Spleen (tissue), 11 donors: ENCODE data around the gene IL17REL. TPM values are rescaled to one million over a fixed set of nuclear protein-coding genes. Genes with fewer than 3 reads are reported as not detected.

ENCODE experiments used
- DNase-seq: peaks from one replicate; pipeline ENCODE4 v3.0.0-alpha.2; 2020
- H3K27ac ChIP-seq, 8 donors: fragments of 200-600 bp; sonication (generic) in 7 of 8; 1 replicate in 4 of 8; 2 replicates in 4 of 8; pipeline versions ENCODE4 v1.5.0 to v1.8.0; 2016 to 2021; ENCODE audit warnings: inconsistent platforms in 4 of 8, mild to moderate bottlenecking in 4 of 8, moderate library complexity in 1 of 8
- H3K27me3 ChIP-seq, 7 donors: fragments of 200-600 bp; sonication (generic) in 6 of 7; replicated peaks in 1 of 7; 1 replicate in 4 of 7; 2 replicates in 3 of 7; pipeline versions ENCODE4 v1.5.0 to v1.8.0; 2016 to 2021; ENCODE audit warnings: inconsistent platforms in 3 of 7, mild to moderate bottlenecking in 1 of 7
- H3K36me3 ChIP-seq, 6 donors: fragments of 200-600 bp; sonication (generic) in 5 of 6; 1 replicate in 4 of 6; 2 replicates in 2 of 6; pipeline versions ENCODE4 v1.5.0 to v1.8.0; 2016 to 2021; ENCODE audit warnings: inconsistent platforms in 2 of 6
- H3K4me1 ChIP-seq, 6 donors: fragments of 200-600 bp; sonication (generic) in 5 of 6; 1 replicate in 3 of 6; 2 replicates in 3 of 6; pipeline versions ENCODE4 v1.5.0 to v1.8.0; 2016 to 2021; ENCODE audit warnings: inconsistent platforms in 3 of 6
- H3K4me3 ChIP-seq, 8 donors: fragments of 200-600 bp; sonication (generic) in 7 of 8; 1 replicate in 4 of 8; 2 replicates in 4 of 8; pipeline versions ENCODE4 v1.5.0 to v1.8.0; 2016 to 2021; ENCODE audit warnings: inconsistent platforms in 4 of 8, mild to moderate bottlenecking in 4 of 8, moderate library complexity in 2 of 8
- H3K9me3 ChIP-seq, 8 donors: fragments of 200-600 bp; sonication (generic) in 7 of 8; 1 replicate in 4 of 8; 2 replicates in 4 of 8; pipeline versions ENCODE4 v1.5.0 to v1.8.0; 2016 to 2021; ENCODE audit warnings: inconsistent platforms in 4 of 8
- CTCF ChIP-seq, 11 experiments: fragments of 200-600 bp in 7 of 11; fragments of 450-650 bp in 4 of 11; sonication (generic) in 4 of 11; IDR thresholded peaks in 8 of 11; conservative IDR thresholded peaks in 3 of 11; 1 replicate in 7 of 11; 2 replicates in 4 of 11; pipeline versions ENCODE4 v1.4.0 to v1.8.0; 2016 to 2021; ENCODE audit warnings: antibody characterized with exemption in 11 of 11, inconsistent platforms in 4 of 11, mild to moderate bottlenecking in 1 of 11
- POLR2A ChIP-seq, 3 donors: fragments of 450-650 bp; IDR thresholded peaks; one replicate each; pipeline ENCODE4 v1.5.1; 2017; ENCODE audit warnings: antibody characterized with exemption in 3 of 3, mild to moderate bottlenecking in 1 of 3
- POLR2AphosphoS5 ChIP-seq, 3 donors: sonication (generic); formaldehyde crosslinking; IDR thresholded peaks; one replicate each; pipeline ENCODE4 v1.5.1; 2017; ENCODE audit warnings: antibody characterized with exemption in 3 of 3
- WGBS, 5 donors: extraction: QIAGEN DNeasy Blood & Tissue Kit in 3 of 5; methylation state at CpG; one replicate each; pipeline versions ENCODE4 v1.1.5 to v1.1.7; 2013 to 2018; 5-methylcytosine and 5-hydroxymethylcytosine counted together
- intact Hi-C: fragments of 100-400 bp; cut with DNase I; formaldehyde crosslinking; loops from one replicate; pipeline ENCODE4 v1.15.0; 2023; ENCODE audit warnings: low total_unique reads
- polyA plus RNA-seq, 3 donors: library from polyadenylated mRNA; stranded (reverse); fragments of 200-250 nt; gene quantifications; one replicate each; pipeline ENCODE4 v1.2.1, GENCODE V29; 2013
- total RNA-seq, 7 donors: library from RNA; depleted of rRNA in 3 of 7; stranded (reverse); fragments of >200 nt in 3 of 7; fragmentation: NEBNext Ultra II Directional in 4 of 7; extraction: Animal tissue kit (Norgen Biotek cat#: 25700) in 4 of 7; gene quantifications; one replicate each; pipeline versions ENCODE4 v1.1.0 to v1.2.1, GENCODE V29; 2016 to 2021
- donor health status: healthy with polysubstance abuse.
- donor health status: DM: no; HTN: no; CAD: no; lungs with moderate emphysema.
- donor health status: DM: no; HTN: no; CAD: no.
- donor health status: Bipolar disorder and iron deficiency.
- donor health status: healthy.
- donor health status: DM: no; HTN: no; CAD: no.
- donor health status: DM: yes; HTN: yes; CAD: no.

Gene IL17REL
- total and polyA plus RNA-seq, 10 donors = 0.21 to 1.9 (median 0.83) TPM

GRCh38 chr22:49950396-49950994, 62.1 kb downstream of the IL17REL start:
- Histone ChIP-seq H3K9me3 (no peaks in the 10 kb centered on the region), H3K27ac (peak overlapping the region in 2 of 8 donors; percentile 87 to 92), H3K4me1 (peaks cover 2 to 67% (median 47%) of the 10 kb centered on the region in 6 donors), H3K36me3 (no peaks in the 10 kb centered on the region), H3K27me3 (no peaks in the 10 kb centered on the region), H3K4me3 (no peak overlapping the region)
- DNase-seq = no peak
- TF ChIP-seq CTCF (IDR thresholded peaks at IDR 0.05 in 8 of 11, conservative IDR thresholded peaks at IDR 0.05 in 3 of 11) (no peak), POLR2AphosphoS5 (IDR thresholded peaks at IDR 0.05) (no peak), POLR2A (IDR thresholded peaks at IDR 0.05) (no peak)
- WGBS, 5 donors = 82 to 92% (median 84%) methylated on average over 8 to 18 of the region's 18 CpGs
- intact Hi-C loops = no loop called here

- 87 to 100% (median 95%) methylated on average over 2 to 11 of the region's 11 CpGs for WGBS, 5 donors
- no peak for DNase-seq
- intact Hi-C loops = no loop called here
- H3K27me3 ChIP-seq = no peaks in the 10 kb centered on the region
- no peaks in the 10 kb centered on the region for H3K9me3 ChIP-seq
- TF ChIP-seq POLR2A (IDR thresholded peaks at IDR 0.05) = no peak
- H3K4me1 ChIP-seq = peaks cover 2 to 61% (median 41%) of the 10 kb centered on the region in 6 donors
- H3K27ac ChIP-seq = no peak overlapping the region
- no peaks in the 10 kb centered on the region for H3K36me3 ChIP-seq
- H3K4me3 ChIP-seq = no peak overlapping the region
Observed at GRCh38 chr22:49949914-49950292, 62.7 kb downstream of the IL17REL start.

GRCh38 chr22:49948958-49949913, 63.3 kb downstream of the IL17REL start:
- DNase-seq = no peak
- peaks cover 2 to 60% (median 35%) of the 10 kb centered on the region in 6 donors for H3K4me1 ChIP-seq
- intact Hi-C loops = no loop called here
- no peak overlapping the region for H3K4me3 ChIP-seq
- H3K9me3 ChIP-seq = no peaks in the 10 kb centered on the region
- TF ChIP-seq POLR2AphosphoS5 (IDR thresholded peaks at IDR 0.05) (no peak), CTCF (IDR thresholded peaks at IDR 0.05 in 8 of 11, conservative IDR thresholded peaks at IDR 0.05 in 3 of 11) (no peak), POLR2A (IDR thresholded peaks at IDR 0.05) (no peak)
- H3K36me3 ChIP-seq = no peaks in the 10 kb centered on the region
- H3K27ac ChIP-seq = no peak overlapping the region
- WGBS, 5 donors = 91 to 94% (median 94%) methylated on average over 21 to 42 of the region's 42 CpGs
- no peaks in the 10 kb centered on the region for H3K27me3 ChIP-seq

DNA sequence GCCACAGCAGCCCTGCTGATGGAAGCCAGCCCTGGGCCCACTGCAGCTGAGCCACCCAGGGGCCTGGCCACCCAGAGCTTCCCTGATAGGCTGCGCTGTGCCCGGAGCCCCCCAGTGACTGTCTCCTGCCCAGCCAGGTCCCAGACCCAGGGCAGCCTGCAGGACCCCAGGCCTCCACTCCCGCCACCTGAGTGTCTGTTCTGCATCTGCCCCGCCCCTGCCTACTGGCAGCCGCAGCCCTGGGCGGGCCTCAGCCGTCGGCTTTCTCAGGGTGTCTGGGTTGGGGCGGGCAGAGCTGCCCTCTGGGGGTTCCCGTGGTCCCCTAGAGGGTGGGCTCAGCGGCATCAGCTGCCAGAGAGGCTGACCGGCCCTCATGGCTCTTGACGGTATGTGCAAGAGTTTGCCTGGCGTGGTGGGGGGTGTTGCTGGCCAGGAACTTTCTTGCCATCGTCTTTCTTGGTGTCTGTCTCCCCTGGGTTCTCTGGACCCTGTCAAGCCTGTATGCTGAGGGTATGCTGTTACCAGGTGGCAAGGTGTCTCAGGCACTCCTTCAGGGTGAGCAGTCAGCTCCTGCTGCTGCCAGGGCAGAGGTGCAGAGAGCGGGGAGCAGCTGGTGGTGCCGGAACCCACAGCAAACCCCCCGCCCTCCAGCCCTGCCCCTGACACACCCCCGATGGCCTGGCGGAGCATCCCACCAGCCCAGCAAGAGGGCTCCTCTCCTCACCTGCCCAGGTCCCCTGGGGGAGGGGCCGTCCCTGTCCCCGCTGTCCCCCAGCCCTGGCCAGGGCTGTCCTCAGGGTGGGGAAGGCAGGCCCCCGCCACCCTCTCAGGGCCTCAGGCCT, 64.2 kb downstream of the IL17REL start:
- no peaks in the 10 kb centered on the region for H3K36me3 ChIP-seq
- intact Hi-C loops = no loop called here
- no peak for DNase-seq
- H3K4me1 ChIP-seq = peaks cover 0 to 52% (median 26%) of the 10 kb centered on the region in 6 donors
- 89 to 100% (median 94%) methylated on average over 4 to 23 of the region's 23 CpGs for WGBS, 5 donors
- H3K9me3 ChIP-seq = no peaks in the 10 kb centered on the region
- no peak overlapping the region for H3K4me3 ChIP-seq
- TF ChIP-seq POLR2A (IDR thresholded peaks at IDR 0.05) (no peak), CTCF (IDR thresholded peaks at IDR 0.05 in 8 of 11, conservative IDR thresholded peaks at IDR 0.05 in 3 of 11) (no peak), POLR2AphosphoS5 (IDR thresholded peaks at IDR 0.05) (no peak)
- H3K27ac ChIP-seq = no peak overlapping the region
- no peaks in the 10 kb centered on the region for H3K27me3 ChIP-seq
